NCI-H226 (cell line): ENCODE data around the gene TRIO.

Experiments used
- DNase-seq: peaks from one replicate; pipeline ENCODE4 v3.0.0-alpha.2; 2015

TRIO gene

GRCh38 chr5:14503017-14503680, 360.0 kb downstream of the TRIO start:
- DNase-seq: no peak

- no peak for DNase-seq
These were observed 360.7 kb downstream of the TRIO start for GRCh38 chr5:14503681-14504331.

- no peak for DNase-seq
These were observed 361.2 kb downstream of the TRIO start for GRCh38 chr5:14504332-14504727.

DNA sequence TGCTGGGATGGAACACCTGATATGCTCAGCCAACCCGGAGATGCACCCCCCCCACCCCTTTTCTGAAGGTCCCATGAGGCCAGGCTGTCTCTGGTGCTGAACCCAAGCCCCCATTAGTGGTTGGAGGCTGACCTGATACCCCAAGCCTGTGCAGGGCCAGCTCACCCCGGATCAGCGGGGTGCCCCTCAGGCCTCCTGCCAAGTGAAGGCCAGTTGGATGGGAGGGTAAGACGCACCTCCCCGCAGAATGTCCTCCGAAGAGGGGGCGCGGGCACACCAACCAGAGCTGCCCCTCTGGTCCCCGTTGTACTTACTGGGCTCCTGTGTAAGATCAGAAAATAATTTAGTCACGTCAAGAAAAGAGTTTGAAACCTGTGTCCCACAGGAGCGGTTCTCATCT, 361.7 kb downstream of the TRIO start:
- no peak for DNase-seq

DNA sequence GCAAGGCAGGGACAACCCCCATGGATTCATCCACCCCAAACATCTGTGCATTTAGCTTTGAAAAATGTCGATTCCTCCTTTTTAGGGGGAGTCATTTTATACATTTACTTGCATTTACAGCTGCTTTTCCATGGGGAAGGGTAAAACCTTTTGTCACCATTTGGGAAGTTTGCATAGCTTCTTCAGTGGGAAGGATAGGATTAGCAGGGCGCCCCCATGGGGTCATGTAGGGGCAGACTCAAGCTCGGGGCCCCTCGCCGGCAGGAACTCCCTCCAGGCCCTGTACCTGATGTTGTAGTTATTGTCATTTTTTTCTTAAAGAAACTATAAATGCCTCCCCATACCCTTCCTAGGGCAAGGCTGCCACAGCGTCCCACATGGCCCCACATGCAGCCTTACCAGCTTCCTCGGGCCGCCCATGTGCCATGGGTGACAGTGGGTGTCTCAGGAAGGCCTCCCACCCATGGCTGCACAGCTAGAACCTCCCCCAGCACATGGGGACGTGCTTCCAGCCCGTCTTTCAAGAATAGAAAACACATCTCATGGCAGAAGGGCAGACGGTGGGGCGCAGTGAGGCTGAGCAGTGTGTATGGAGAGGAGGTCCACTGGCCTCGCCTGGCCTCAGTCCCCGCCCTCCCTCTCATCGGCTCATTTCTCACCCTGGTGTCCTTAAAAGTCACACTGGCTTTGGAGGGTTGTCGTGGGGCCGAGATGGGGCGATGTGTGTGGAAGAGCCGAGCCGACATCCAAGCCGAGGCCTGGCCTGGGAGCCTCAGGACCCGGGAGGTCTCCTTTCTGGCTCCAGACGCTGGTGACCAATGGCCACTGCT, 362.4 kb downstream of the TRIO start:
- DNase-seq: no peak

DNA sequence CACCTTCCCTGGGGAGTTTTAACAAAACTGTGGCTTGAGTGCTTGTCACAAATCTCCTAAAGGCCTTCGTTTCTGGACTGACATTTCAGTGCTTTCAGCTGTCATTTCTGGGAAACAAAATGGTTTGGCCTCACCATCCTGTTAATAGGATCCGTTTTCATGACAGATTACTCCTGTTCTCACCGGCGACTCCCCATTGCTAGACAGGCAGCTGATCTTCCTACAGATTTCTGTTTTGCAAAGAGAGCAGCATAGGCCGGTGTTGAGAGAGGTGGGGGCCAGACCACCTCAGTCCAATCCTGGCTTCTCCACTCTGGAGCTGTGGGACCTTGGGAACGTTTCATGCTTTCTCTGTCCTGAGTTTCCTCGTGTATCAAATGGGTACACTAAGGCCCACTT, 363.0 kb downstream of the TRIO start:
- no peak for DNase-seq

DNA sequence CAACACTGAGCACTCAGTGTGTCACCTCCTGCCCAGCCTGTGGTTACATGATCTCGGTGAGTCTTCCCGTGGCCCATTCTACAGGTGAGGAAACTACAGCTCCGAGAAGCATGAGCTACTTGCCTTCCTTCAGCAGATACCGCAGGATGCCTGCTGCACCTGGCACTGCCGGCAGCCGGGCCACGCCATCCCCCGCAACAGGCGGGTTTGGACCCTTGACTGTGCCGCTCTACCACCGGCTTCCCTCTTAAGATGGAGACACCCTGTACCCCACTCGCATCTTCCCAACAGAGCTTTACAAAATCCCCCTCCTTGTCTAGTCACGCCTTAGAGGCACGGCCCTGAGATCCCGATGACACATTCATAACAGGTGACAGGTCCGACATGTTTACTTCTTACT, 363.5 kb downstream of the TRIO start:
- no peak for DNase-seq

DNA sequence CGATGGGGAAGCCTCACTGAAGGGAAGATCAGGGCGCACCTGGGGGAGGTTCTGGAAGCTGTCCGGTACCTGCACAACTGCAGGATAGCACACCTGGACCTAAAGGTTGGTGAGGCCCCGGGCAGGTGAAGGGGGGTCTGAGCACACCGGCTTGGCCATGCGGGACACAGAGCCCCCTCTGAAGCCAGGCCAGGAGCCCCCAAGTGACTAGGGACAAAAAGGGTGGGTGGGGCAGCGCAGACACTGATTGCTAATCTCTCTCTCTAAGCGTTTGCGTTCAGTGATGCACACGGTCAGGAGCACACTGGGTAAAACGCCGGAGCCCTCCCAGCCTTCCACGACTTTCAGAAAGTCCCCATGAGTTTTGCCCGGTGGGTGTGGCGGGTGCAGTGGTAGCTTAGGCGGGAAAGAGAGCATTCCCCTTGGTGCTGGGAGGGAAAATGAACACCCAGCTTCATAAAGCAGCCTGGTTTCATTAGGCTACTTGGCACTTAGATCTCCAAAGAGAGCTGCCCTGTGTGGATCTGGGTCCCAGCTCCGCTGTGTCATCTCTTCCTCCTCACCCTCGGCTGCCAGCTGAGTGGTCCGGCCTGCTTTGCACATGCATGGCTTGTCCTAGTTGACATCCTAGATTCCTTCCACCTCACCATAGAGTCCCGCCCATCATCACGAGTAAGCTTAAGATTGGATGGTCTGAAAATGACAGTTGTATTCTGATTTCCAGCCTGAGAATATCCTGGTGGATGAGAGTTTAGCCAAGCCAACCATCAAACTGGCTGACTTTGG, 364.2 kb downstream of the TRIO start:
- no peak for DNase-seq

DNA sequence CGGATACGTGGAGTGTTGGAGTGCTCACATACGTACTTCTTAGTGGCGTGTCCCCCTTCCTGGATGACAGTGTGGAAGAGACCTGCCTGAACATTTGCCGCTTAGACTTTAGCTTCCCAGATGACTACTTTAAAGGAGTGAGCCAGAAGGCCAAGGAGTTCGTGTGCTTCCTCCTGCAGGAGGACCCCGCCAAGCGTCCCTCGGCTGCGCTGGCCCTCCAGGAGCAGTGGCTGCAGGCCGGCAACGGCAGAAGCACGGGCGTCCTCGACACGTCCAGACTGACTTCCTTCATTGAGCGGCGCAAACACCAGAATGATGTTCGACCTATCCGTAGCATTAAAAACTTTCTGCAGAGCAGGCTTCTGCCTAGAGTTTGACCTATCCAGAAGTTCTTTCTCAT, 364.9 kb downstream of the TRIO start:
- no peak for DNase-seq

GRCh38 chr5:14509556-14509955, 366.4 kb downstream of the TRIO start:
- no peak for DNase-seq

DNA sequence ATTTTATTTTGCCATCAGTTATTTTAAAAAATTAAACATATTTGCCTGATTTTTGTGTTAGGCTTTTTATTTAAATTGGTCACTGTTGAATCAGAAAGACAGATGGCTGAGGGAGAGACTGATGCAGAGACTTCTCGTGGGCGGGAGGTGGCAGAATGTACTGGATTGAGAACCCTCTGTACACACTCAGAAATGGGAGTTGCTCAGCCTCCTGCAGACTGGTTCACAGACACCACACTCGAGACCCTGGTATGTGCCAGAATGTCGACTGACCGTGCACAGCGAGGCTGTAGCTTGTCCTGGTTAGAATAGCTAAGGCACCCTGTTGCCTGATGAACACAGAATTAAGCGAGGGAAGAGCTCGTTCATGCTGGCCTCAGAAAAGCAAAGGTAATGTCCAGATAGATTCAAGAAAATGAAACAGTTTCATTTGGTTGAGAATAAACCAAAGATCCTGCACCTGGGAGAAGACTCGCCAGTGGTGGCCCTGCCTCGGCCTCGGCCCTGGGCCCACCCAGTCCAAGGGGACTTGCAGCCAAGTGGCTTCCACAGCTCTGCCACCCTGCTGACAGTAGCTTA, 367.1 kb downstream of the TRIO start:
- no peak for DNase-seq

GRCh38 chr5:14510880-14511279, 367.7 kb downstream of the TRIO start:
- DNase-seq: no peak

DNA sequence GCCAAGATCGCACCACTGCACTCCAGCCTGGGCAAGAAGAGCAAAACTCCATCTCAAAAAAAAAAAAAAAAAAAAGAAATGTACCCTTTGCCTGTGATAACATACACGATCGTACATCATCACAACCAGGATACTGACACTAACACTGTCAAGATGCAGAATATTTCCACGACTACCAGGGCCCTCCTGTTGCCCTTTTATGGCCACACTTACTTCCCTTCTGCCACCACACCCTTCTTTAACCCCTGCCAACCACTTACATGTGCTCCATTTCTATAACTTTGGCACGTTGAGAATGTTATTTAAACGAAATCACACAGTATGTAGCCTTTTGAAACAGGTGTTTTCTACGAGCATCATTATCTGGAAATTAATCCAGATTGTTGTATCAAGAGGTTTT, 369.4 kb downstream of the TRIO start:
- no peak for DNase-seq

DNA sequence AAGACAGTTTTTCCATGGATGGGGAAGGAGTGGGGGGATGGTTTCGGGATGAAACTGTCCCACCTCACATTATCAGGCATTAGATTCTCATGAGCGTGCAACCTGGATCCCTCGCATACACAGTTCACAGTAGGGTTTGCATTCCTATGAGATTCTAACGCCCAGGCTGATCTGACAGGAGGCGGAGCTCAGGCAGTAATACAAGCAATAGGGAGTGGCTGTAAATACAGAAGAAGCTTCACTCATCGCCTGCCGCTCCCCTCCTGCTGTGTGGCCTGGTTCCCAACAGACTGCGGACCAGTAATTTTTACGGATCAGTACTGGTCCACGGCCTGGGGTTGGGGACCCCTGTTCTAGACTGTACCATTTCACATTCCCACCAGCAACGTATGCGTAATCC, 370.1 kb downstream of the TRIO start:
- DNase-seq: no peak

DNA sequence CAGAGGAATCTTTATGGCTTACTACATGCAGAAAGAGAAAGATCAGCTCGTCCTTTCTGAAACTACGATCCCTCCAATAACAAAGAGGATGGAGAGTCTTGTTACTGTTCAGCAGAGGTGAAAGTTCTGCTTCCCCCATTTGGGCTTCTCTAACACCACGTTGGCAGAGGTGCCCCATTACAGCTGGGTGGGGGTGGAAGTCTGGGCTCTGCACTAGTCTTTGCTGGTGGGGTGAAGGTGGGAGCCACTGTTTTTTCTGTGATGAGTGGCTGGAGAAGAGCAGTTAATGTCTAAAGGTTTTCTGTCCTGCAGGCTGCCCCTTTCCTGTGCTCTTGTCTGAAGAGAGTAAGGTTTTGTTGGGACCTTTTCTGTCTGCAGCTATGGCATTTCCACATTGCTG, 373.8 kb downstream of the TRIO start:
- DNase-seq: no peak

GRCh38 chr5:14518638-14519037, 375.5 kb downstream of the TRIO start:
- DNase-seq: no peak

GRCh38 chr5:14521748-14522147, 378.6 kb downstream of the TRIO start:
- no peak for DNase-seq

- DNase-seq: no peak
These were observed 379.6 kb downstream of the TRIO start for GRCh38 chr5:14522721-14523120.

GRCh38 chr5:14523243-14524034, 380.3 kb downstream of the TRIO start:
- no peak for DNase-seq

DNA sequence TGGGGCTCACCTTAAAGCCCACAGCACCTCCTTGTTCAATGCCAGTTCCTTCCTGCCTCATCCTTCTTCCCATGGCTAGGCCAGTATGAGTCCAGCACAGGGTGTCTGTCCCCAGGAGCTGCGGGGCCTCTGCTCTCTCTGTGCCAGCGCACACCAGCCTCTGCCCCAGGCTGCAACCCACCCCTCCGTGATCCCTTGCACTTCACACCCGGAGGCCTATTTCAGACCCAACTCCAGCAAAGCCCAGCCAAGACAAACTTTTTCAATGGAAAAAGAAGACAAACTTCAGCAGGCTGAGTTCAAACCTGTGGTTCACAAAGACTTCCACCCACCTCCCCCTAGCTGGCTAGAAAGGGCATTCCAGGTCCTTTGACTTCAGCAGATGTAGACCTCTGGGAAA, 382.3 kb downstream of the TRIO start:
- no peak for DNase-seq

DNA sequence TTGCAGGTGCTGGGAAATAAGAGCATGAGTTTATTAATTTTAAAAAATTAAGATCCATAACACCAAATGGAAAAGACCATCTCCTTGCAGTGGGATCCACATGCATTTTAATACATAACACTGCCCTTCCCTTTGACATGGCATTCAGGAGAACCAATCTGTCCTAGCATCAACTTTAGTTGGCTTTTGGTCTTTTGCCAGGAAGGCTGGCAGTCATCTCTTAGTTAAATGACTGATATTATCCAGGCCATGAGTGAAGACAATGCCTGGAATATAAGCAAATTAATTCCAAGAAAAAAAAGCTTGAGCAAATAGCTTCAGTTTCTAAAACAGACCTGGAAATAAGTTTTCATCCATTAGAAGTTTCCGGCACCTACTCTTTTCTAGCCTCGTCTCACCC, 383.4 kb downstream of the TRIO start:
- no peak for DNase-seq

DNA sequence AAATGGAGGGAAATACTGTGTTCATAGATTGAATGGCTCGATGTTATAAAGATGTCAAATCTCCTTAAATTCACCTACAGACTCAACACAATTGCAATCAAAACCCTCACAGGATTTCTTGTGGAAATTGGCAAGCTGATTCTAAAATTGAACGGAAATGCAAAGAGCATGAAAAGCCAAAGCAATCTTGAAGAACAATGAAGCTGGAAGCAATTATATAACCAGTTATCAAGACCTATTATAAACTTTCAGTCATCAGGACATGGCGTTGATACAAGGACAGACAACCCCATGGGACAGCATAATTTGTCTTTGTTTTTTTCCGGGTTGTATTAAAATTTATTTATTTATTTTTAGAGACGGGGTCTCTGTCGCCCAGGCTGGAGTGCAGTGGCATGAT, 385.0 kb downstream of the TRIO start:
- no peak for DNase-seq
